Stimulated activated CD4-positive, alpha-beta T cell treated with anti-CD3 and anti-CD28 coated beads, Interleukin-2, amount 100 ng/mL, for 48 hours (primary cell): ENCODE results near the gene NDUFS1.
"Not testable (repeated sequence)": the region's sequence is repeated elsewhere in the genome, so short reads cannot be mapped to it uniquely, and the experiment has no call there.

Experiments
- DNase-seq, 2 donors: peaks; one replicate each; pipeline ENCODE4 v3.0.0-alpha.2; 2020

Gene NDUFS1

GRCh38 chr2:206095536-206096332 is 63.5 kb downstream of the NDUFS1 start:
- DNase-seq, result no peak

GRCh38 chr2:206092297-206092696 is 66.9 kb downstream of the NDUFS1 start:
- no peak for DNase-seq

- DNase-seq, result no peak
These were observed 71.0 kb downstream of the NDUFS1 start for GRCh38 chr2:206088248-206088647.

- no peak for DNase-seq
These were observed 72.4 kb downstream of the NDUFS1 start for GRCh38 chr2:206086716-206087350.

GRCh38 chr2:206085742-206086445 is 73.3 kb downstream of the NDUFS1 start, which contains the start of gene INO80D:
Gene INO80D (minus strand): TSS chr2:206086174. CDS start chr2:206063016, 23,158 bp downstream.
- DNase-seq, result peak; percentile 62 to 65

- peak; percentile 34 to 37 for DNase-seq
These were observed 74.1 kb downstream of the NDUFS1 start for GRCh38 chr2:206084870-206085741.

GRCh38 chr2:206084439-206084869 is 74.8 kb downstream of the NDUFS1 start:
- peak in 1 of 2 donors; percentile 13 for DNase-seq

GRCh38 chr2:206083602-206084438 is 75.4 kb downstream of the NDUFS1 start:
- DNase-seq, result peak in 1 of 2 donors; percentile 12

GRCh38 chr2:206082298-206082843 is 76.9 kb downstream of the NDUFS1 start:
- no peak for DNase-seq

GRCh38 chr2:206080927-206081326 is 78.3 kb downstream of the NDUFS1 start:
- DNase-seq, result no peak

GRCh38 chr2:206079699-206080465 is 79.4 kb downstream of the NDUFS1 start:
- no peak for DNase-seq

- not testable (repeated sequence) for DNase-seq
These were observed 81.4 kb downstream of the NDUFS1 start for GRCh38 chr2:206077879-206078278.

- no peak for DNase-seq
These were observed 84.1 kb downstream of the NDUFS1 start for GRCh38 chr2:206075113-206075512.

GRCh38 chr2:206071807-206072206 is 87.4 kb downstream of the NDUFS1 start:
- DNase-seq, result no peak

- DNase-seq, result no peak
These were observed 89.8 kb downstream of the NDUFS1 start for GRCh38 chr2:206069417-206069816.

- no peak for DNase-seq
These were observed 91.0 kb downstream of the NDUFS1 start for GRCh38 chr2:206068207-206068606.
